ENCODE measurements around the gene DDX19B.
"Not testable (repeated sequence)": the region's sequence is repeated elsewhere in the genome, so short reads cannot be mapped to it uniquely, and the experiment has no call there.

DDX19B gene

DNA sequence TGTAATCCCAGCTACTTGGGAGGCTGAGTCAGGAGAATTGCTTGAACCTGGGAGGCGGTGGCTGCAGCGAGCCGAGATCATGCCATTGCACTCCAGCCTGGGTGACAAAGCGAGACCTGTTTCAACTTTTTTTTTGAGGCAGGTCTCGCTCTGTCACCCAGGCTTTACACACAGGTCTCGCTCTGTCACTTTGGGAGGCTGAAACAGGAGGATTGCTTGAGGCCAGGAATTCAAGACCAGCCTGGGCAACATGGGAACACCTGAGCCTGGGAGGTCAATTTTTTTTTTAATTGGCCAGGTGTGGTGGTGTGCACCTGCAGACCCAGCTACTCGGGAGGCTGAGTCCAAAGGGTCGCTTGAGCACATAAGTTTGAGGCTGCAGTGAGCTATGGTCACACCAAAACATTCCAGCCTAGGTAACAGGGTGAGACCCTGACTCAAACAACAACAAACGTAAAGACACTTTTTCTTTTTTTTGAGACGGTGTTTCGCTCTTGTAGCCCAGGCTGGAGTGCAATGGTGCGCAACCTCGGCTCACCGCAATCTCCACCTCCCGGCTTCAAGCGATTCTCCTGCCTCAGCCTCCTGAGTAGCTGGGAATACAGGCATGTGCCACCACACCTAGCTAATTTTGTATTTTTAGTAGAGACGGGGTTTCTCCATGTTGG is 11.5 kb upstream of the DDX19B start:
- DNase-seq (ENCODE audit: low read depth, low spot score): not testable (repeated sequence)

DNA sequence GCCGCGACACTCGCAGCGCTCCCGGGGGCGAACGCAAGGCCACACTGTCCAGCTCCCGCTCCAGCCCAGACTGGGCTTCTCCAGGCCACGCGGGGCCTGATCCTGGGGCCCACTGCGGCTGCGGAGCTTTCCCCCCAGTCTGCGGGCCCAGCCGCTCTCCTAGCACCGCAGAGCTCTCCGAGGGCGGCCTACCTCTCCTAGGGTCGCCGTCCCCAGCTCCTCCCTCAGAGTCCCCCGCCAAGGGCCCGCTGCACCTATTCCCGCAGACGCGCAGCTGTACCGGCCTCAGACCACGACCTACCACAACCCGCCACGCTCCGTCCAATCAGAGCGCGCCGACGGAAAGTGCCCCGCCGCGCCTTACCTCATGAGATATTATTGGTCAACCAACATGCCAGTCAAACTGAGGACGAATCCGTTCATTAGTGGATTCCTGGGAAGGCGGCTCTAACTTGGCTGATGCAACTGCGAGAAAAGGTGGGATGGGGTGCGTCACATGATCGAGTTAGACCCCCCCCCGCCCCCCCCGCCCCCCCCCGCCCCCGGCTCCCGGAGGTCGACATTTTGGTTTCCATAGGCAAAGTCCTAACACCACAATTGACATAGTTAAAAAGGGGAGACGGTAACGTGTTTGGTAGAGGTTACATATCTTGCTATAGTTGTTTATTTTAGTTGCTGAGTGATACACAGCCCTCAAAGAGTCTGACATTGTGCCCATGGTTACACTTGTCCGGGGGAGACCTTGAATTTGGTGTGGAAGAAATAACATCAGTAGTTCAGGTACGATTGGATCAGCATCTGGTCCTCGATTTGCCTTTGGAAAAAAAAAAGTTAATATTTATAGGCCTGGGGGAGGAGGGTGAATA is 9.5 kb upstream of the DDX19B start, which contains the start of gene AARS1:
AARS1 (minus strand) TSS at position 278 of the 866 bp plus-strand sequence. CDS start 6,743 bp downstream, outside the sequence.
- peak; percentile 96 for DNase-seq (ENCODE audit: low read depth, low spot score)

DNA sequence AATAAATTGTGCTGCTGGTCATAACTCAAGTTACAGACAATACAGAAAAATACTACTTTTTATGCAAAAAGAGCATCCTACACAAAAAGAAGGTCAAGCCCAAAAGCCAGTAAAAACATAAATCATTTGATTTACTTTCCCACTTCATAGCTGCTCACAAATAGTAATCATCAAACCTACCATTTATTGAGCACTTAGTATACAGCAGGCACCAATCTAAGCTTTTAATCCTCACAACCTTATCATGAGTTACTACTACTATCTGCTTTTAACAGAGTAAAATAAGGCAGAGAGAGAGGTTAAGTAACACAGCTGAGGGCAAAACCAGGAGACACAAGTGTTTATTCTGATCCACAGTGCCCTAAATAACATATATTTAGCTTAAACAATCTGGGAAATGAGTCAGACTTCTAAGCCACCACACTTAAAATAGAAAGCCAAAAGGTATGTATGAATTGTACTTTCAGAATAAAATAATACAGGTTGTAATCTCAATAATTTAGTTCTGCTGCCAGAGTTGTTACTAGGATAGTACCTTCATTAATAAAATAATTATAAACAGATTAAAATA is 8.0 kb upstream of the DDX19B start:
- DNase-seq (ENCODE audit: low read depth, low spot score): no peak

DNA sequence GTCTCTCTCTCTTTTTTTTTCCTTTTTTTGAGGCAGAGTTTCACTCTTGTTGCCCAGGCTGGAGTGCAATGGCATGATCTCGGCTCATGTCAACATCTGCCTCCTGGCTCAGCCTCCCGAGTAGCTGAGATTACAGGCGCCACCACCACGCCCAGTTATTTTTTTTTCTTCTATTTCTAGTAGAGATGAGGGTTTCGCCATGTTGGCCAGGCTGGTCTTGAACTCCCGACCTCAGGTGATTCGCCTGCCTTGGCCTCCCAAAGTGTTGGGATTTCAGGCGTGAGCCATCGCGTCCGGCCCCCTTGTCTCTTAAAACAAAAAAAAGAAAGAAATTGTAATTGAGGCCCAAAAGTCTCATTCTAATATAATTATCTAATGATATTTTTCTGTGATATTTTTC is 6.8 kb upstream of the DDX19B start:
- not testable (repeated sequence) for DNase-seq (ENCODE audit: low read depth, low spot score)

DNA sequence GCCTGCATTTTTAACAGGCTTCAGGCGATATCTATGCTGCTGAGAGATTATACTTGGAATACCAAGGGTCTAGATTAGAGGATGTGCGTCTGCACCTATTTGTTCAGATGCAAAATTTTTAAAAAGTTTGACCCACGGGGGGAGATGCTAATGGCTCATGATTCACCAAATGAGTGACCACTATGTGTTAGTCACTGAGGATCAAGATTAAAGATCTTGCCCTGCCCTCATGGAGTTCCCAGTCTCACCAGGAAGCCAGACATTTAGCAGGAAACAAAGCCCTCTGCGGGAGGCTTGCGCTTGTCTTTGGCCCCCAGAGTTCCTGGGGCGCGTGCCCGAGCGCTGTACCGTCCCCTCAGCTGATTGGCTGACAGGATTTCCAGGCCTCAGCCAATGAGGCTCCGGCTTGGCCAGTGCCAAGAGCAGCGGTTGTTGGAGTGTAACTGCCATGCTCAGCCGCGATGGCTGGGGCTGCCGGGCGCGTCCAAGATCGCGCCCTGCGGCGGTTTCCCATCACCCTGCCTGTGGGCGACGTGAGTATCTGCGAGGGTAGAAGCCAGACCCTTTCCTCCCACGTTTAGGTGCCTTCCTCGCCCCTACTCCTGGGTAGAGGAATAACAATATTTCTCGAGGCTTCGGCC is 4.5 kb upstream of the DDX19B start:
- DNase-seq (ENCODE audit: low read depth, low spot score): no peak

DNA sequence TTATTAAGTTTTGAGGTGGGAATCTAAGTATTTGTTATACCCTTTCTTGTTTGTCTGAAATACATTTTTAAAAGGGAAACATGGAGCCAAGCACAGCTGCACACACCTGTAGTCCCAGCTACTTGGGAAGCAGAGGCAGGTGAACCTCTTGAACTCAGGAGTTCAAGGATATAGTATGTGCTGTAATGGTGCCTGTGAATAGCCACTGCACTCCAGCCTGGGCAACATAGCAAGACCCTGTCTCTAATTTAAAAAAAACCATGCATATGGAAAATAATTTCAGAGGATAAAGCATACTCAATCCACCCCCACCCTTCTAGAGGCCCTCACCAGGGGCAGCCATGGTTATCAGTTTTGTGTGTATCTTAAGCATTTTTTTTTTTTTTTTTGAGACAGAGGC is 3.4 kb upstream of the DDX19B start:
- DNase-seq (ENCODE audit: low read depth, low spot score): no peak

DNA sequence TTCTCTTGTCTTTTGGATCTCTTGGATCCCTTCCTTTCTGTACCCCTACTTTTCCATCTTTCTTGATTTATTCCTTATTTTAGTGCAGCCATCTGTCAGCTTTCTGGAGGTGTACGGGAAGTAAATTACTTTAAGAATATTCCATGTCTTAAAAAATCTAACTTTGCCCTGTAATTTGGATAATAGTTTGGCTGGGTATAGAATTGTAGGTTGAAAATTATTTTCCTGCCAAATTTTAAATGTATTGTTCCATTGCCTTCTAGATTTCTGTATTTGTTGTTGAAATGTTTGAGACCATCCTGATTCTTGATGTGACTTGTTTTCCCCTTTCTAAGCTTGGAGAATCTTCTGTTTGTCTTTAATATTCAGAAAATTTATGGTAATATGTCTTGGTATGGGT is 2.1 kb downstream of the DDX19B start:
- DNase-seq (ENCODE audit: low read depth, low spot score): no peak

DNA sequence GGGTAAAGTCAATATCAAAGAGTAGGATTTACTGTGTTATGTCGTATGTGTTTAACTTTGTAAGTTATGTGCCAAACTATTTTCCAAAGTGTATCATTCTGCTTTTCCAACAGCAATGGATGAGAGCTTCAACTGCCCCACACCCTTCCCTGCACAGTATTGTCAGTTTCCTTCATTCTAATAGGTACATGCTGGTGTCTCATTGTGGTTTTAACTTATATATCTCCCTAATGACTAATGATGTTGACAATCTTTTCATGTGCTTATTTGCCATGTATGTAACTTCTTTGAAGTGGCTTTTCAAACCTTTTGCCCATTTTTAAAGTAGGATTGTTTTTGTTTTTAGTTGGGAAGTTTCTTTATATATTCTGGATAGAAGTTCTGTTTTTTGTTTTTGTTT is 3.8 kb downstream of the DDX19B start:
- no peak for DNase-seq (ENCODE audit: low read depth, low spot score)

DNA sequence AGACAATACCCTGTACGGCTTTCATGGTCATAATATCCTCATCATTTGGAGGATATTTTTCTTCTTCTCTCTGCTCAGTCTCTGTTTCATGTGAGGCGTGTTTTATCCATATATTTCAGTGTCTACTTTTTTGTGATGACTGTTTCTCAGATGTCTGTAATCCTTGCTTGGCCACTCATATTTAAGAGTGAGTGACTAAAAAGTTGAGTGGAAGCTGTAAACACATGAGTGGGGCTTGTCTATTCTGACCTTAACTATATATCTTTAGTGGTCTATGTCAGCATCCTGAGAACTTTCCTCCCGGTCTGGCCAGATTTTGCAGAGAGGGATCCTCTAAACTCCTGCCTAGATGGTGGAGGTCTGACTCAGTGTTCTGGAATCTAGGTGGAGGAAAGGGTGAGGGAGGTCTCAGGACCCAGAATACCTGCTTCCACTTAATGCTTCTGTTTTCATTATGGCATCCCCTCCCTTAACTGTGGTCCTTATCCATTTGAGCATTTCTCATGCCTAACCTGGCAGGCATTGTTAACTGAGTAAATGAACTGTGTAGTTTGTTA is 6.0 kb downstream of the DDX19B start:
- no peak for DNase-seq (ENCODE audit: low read depth, low spot score)

DNA sequence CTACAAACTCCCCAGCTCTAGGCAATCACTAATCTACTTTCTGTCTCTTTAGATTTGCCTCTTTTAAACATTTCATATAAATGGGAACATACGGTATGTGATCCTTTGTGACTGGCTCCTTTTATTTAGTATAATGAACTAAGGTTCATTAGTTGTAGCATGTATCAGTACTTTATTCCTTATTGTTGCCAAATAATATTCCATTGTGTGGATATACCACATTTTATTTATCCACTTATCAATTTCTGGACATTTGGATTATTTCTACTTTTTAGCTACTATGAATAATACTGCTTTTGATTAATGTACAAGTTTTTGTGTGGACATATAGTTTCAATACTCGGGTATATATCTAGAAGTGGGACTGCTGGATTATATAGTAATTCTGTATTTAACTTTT is 7.9 kb downstream of the DDX19B start:
- no peak for DNase-seq (ENCODE audit: low read depth, low spot score)

DNA sequence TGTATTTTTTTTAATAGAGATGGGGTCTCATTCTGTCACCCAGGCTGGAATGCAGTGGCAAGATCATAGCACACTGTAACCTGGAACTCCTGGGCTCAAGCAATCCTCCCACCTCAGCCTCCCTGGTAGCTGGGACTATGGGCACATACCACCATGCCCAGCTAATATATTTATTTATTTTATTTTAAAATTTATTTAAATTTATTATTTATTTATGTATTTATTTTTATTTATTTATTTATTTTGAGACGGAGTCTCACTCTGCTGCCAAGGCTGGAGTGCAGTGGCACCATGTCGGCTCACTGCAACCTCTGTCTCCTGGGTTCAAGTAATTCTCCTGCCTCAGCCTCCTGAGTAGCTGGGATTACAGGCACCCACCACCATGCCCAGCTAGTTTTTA is 8.7 kb downstream of the DDX19B start:
- not testable (repeated sequence) for DNase-seq (ENCODE audit: low read depth, low spot score)

DNA sequence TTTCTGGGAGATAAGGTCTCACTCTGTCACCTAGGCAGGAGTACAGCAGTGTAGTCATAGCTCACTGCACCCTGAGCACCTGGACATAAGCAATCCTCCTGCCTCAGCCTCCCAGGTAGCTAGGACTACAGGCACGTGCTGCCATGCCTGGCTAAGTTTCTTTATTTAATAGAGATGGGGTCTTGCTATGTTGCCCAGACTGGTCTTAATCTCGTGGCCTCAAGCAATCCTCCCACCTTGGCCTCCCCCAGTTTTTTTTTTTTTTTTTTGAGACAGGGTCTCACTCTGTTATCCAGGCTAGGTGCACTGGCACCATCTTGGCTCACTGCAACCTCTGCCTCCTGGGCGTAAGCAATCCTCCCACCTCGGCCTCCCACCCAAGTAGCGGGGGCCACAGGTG is 21.1 kb downstream of the DDX19B start:
- no peak for DNase-seq (ENCODE audit: low read depth, low spot score)

DNA sequence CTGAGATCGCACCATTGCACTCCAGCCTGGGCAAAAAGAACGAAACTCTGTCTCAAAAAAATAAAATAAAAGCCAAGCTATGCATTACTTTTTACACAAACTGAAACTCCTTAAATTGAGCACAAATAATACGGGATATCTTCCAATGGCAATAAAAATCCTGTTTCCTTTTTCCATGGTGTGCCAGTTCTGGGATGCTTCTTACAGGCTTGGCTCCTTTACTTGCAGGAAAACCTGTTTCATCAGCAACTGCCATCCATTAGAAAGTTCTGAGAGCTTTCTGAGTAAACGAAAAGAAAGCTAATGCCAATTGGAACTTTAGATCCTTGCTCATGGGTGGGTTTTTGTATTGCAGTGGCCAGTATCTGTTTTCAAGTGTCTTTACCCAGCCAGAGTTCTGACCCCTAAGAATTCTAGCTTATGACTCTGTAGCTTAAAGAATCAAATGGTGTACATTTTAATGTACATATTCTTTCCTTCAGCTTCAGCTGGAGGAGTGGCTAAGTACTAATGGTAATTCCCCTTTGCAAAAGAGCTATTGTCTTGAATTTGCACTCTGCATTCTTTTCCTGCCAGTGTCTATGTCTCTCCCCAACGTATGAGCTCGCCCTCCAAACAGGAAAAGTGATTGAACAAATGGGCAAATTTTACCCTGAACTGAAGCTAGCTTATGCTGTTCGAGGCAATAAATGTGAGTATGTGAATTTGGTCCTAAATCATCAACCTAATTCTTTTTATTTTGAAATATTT is 26.2 kb downstream of the DDX19B start:
- no peak for DNase-seq (ENCODE audit: low read depth, low spot score)

DNA sequence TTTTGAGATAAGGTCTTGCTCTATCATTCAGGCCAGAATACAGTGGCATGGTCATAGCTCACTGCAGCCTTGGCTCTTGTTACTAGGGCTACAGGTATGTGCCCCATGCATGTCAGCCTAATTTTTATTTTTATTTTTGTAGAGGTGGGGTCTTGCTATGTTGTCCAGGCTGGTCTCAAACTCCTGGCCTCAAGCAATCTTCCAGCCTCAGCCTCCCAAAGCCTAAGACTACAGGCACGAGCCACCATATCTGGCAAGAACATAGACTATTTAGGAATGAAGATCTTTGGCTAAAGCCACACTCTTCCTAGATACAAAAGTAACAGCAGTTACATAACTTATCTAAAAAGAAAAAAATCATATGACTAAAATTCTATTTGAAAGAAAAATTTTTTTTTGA is 32.1 kb downstream of the DDX19B start:
- no peak for DNase-seq (ENCODE audit: low read depth, low spot score)

DNA sequence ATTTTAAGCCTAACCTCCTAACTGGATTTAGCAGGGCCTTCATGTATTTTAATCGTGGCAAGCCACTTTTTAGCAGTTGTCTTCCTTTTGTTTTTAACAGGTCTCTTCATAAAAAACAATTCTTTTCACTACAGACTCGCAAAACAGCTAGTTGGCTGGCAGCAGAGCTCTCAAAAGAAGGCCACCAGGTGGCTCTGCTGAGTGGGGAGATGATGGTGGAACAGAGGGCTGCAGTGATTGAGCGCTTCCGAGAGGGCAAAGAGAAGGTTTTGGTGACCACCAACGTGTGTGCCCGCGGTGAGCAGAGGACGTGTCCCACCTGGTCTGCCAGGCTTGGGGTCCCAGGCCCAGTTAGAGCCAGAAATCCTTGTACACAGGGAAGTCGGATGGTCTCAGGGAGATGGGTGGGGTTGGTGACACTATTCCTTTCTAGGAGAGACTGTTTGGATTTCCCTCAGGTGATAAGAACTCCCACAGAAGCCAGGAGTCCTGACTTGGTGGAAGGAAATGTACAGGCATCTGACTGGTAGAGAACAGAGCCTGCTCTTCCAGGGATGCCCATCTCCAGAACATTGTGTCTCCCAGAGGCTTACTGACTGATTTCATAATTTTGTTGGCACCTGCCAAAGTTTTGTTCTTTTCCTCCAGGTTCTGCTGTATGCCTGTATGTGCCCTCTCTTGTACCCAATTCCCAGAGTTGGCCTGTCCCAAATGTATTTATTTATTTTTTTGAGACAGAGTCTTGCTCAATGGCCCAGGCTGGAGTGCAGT is 32.8 kb downstream of the DDX19B start:
- DNase-seq (ENCODE audit: low read depth, low spot score): no peak

DNA sequence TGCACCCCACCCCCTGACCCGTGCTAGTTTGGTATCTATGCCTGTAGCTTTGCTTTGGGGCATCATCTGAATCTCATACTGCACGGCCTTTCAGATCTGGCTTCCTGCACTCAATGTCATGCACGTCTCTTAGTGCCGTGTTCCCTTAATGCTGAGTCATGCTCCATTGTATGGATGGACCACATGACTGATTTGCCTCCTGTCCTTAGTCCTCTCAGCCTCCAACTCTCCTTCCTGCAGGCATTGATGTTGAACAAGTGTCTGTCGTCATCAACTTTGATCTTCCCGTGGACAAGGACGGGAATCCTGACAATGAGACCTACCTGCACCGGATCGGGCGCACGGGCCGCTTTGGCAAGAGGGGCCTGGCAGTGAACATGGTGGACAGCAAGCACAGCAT is 33.7 kb downstream of the DDX19B start:
- DNase-seq (ENCODE audit: low read depth, low spot score): not testable (repeated sequence)

DNA sequence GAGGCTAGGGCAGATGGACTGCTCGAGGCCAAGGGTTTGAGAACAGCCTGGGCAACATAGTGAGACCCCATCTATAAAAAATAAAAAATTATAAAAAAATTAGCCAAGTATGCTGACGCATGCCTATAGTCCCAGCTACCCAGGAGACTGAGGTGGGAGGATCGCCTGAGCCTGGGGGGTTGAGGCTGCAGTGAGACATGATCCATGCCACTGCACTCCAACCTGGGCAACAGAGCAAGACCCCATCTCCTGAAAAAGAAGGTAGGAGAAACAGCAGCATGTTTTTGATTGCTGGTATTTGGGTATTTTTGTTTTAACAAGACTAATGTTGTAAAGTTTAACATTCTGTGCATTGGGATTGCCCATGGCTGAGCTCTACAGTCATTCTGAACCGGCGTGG is 38.8 kb downstream of the DDX19B start:
- no peak for DNase-seq (ENCODE audit: low read depth, low spot score)

DNA sequence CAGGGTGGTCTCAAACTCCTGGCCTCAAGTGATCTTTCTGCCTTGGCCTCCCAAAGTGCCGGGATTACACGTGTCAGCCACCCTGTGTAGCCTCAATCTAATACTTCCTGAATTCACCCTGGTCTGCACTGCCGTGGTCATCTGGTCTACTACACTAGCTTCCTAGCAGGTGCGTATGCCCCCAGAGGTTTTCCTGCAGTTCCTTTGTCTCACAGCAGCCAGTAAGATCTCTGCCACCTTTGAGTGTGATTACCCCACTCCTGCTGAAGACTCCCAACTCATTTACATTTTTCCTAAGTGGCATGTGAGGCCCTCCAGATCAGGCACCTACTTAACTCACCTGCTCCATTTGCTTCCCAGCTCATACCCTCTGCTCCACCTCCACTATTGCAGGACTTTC is 42.6 kb downstream of the DDX19B start:
- no peak for DNase-seq (ENCODE audit: low read depth, low spot score)

DNA sequence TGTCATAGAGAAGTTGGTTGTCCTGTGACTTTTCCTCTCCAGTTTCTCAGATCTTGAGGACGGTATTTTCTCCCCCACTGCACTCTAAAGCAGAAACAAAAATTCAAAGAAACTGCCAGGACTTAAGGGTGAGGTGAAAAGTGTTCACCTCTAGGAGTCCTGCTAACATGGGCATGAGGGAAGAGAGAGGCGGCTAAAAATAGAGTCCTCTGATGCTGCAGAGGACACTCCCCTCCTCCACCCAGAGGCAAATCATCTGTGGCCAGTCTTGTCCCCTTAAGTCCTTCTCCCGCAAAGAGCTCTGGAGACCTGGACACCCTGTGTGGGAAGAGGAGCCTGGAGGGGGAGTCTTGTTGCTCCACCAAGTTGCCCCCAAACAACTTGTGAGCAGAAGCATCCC is 43.0 kb downstream of the DDX19B start:
- DNase-seq (ENCODE audit: low read depth, low spot score): no peak

DNA sequence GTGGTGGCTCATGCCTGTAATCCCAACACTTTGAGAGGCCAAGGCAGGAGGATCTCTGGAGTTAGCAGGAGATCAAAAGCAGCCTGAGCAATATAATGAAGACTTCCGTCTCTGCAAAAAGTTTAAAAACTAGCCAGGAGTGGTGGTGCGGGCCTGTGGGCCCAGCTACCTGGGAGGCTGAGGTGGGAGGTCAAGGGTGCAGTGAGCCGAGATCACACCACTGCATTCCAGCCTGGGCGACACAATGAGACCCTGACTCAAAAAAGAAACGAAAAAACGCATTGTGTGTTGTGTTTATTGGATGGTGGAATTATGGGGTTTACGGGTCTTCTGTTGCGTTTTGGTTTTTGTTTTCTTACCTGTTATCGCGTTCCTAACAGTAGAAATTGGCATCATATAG is 46.9 kb downstream of the DDX19B start:
- no peak for DNase-seq (ENCODE audit: low read depth, low spot score)

Data from brain pericyte (primary cell).